ENCODE data around the gene SMAD3.
A peak's percentile ranks its signal among the peaks of the same experiment; 100 is the strongest.
"Not testable (repeated sequence)": the region's sequence is repeated elsewhere in the genome, so short reads cannot be mapped to it uniquely, and the experiment has no call there.

SMAD3 gene

DNA sequence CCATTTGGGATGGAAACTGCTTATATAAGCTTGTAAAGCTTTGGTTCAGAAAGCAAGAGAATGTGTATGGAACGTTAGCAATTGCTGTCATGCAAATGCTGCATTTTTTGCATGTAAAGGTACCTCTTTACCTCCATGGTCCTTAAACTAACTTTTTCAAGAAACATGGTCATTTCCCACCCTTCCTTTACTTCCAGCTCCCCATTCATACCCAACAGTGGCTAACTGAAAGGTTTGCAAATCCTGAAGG is 84.3 kb downstream of the SMAD3 start:
- ATAC-seq (replicated peaks; ENCODE audit: extremely low read depth, poor library complexity, severe bottlenecking) (no peak), DNase-seq (ENCODE audit: low spot score in 2 of 2) (no peak)
- H3K27ac Mint-ChIP-seq (ENCODE audit: low read depth), result no peak overlapping the region

DNA sequence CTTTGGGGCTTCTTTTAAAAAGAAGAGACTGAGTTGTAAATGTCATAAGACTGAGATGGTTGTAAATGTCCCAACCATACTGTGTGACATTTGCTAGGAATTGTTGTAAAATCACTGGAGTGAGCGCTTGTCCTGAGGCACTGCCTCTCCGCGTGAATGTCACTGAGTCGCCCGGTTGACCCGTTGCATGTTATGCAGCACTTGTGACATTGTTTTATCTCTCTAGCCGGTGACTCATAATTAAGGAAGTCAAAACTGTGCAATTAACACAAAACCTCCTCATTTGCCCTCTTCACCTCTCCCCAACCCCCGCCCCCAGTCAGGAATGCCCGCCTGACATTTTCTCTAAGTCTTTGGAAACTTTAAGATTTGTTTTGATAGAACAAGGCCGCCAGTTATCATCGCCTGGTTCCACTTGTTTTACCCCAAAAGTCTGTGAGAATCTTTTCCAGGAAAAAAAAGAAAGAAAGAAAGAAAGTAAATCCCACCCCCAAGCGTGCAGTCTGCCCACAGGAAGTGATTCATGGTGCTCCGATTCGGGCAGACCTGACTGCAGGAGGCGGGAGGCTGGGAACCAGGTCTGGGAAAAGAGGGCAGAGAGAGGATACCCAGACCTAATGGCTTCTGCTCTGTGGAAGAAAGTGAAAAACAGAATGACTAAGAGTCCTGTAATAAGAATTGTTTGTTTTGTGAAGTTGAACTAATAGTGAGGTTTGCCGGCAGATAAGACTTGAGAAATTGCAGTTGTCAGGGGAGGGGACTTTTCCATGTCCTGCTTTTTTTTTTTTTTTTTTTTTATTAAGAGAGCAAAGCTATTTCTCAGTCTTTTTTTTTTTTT is 84.8 kb downstream of the SMAD3 start:
- Mint-ChIP-seq H3K27me3 (no peaks in the 10 kb centered on the region), H3K27ac (ENCODE audit: low read depth) (peak overlapping the region; percentile 52), H3K4me3 (peak overlapping the region; percentile 7), H3K9me3 (no peaks in the 10 kb centered on the region), H3K4me1 (peaks cover 73% of the 10 kb centered on the region), H3K36me3 (ENCODE audit: insufficient read depth) (peaks cover 10% of the 10 kb centered on the region)
- DNase-seq (ENCODE audit: low spot score in 2 of 2) (no peak), ATAC-seq (replicated peaks; ENCODE audit: extremely low read depth, poor library complexity, severe bottlenecking) (no peak)

More for the DNA sequence above, 84.3 kb downstream of the SMAD3 start:
- H3K27me3 Mint-ChIP-seq, result no peaks in the 10 kb centered on the region
- H3K36me3 Mint-ChIP-seq (ENCODE audit: insufficient read depth), result peaks cover 10% of the 10 kb centered on the region
- H3K4me1 Mint-ChIP-seq, result peaks cover 76% of the 10 kb centered on the region
- no peak overlapping the region for H3K4me3 Mint-ChIP-seq
- H3K9me3 Mint-ChIP-seq, result no peaks in the 10 kb centered on the region

GRCh38 chr15:67152429-67152828 is 87.0 kb downstream of the SMAD3 start:
- Mint-ChIP-seq H3K4me3 (no peak overlapping the region), H3K9me3 (no peaks in the 10 kb centered on the region), H3K27me3 (no peaks in the 10 kb centered on the region), H3K4me1 (peaks cover 71% of the 10 kb centered on the region), H3K27ac (ENCODE audit: low read depth) (no peak overlapping the region), H3K36me3 (ENCODE audit: insufficient read depth) (peaks cover 7% of the 10 kb centered on the region)
- ATAC-seq (replicated peaks; ENCODE audit: extremely low read depth, poor library complexity, severe bottlenecking) (no peak), DNase-seq (ENCODE audit: low spot score in 2 of 2) (no peak)

- H3K4me3 Mint-ChIP-seq; H3K27ac Mint-ChIP-seq (ENCODE audit: low read depth); H3K27me3 Mint-ChIP-seq; DNase-seq (ENCODE audit: low spot score in 2 of 2); ATAC-seq (replicated peaks; ENCODE audit: extremely low read depth, poor library complexity, severe bottlenecking); H3K9me3 Mint-ChIP-seq: not testable (repeated sequence)
- Mint-ChIP-seq H3K36me3 (ENCODE audit: insufficient read depth) (peaks cover 11% of the 10 kb centered on the region), H3K4me1 (peaks cover 71% of the 10 kb centered on the region)
Observed at GRCh38 chr15:67153044-67153443, 87.6 kb downstream of the SMAD3 start.

DNA sequence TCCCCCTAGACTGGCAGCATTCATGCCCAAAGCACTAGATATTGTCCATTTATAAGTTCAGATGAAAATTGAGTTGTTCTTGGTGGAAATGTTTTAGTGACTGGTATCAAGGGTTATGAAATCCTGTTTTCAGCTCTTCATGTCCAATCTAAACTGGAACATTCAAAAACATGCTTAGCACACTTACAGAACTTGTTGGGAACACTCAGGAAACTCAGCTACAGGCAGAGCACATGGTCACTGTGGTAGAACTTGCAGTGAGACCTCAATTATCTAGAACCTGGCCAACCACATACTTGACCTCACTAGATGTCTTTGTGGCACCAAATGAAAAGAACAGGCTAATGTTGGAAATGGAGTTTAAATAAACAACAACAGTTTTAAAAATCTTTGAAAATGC is 88.8 kb downstream of the SMAD3 start:
- H3K36me3 Mint-ChIP-seq (ENCODE audit: insufficient read depth), result peaks cover 11% of the 10 kb centered on the region
- H3K27ac Mint-ChIP-seq (ENCODE audit: low read depth), result no peak overlapping the region
- no peak for DNase-seq (ENCODE audit: low spot score in 2 of 2)
- H3K4me1 Mint-ChIP-seq, result peaks cover 65% of the 10 kb centered on the region
- no peaks in the 10 kb centered on the region for H3K9me3 Mint-ChIP-seq
- no peak for ATAC-seq (replicated peaks; ENCODE audit: extremely low read depth, poor library complexity, severe bottlenecking)
- no peak overlapping the region for H3K4me3 Mint-ChIP-seq
- H3K27me3 Mint-ChIP-seq, result no peaks in the 10 kb centered on the region

DNA sequence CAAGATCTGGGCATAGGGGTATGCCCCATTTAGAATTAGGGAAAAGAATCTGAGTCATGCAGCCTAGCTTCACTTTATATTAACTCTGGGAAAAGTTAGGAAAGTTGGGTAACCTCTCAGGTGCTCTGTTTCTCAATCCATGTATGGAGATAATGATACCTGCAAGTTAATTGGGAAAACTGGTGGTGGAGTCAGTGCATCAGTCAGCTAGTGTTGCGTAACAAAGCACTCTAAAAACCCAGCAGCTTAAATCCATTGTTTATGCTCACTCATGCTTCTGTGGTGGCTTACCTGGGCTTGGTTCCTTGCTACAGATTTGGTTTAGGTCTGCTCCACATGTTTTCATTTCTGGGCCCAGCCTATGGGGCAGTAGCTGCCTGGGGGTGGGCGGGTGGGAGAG is 91.0 kb downstream of the SMAD3 start:
- Mint-ChIP-seq H3K27ac (ENCODE audit: low read depth) (no peak overlapping the region), H3K36me3 (ENCODE audit: insufficient read depth) (peaks cover 8% of the 10 kb centered on the region), H3K27me3 (no peaks in the 10 kb centered on the region), H3K4me3 (no peak overlapping the region), H3K9me3 (no peaks in the 10 kb centered on the region), H3K4me1 (peaks cover 65% of the 10 kb centered on the region)
- ATAC-seq (replicated peaks; ENCODE audit: extremely low read depth, poor library complexity, severe bottlenecking) (no peak), DNase-seq (ENCODE audit: low spot score in 2 of 2) (no peak)

DNA sequence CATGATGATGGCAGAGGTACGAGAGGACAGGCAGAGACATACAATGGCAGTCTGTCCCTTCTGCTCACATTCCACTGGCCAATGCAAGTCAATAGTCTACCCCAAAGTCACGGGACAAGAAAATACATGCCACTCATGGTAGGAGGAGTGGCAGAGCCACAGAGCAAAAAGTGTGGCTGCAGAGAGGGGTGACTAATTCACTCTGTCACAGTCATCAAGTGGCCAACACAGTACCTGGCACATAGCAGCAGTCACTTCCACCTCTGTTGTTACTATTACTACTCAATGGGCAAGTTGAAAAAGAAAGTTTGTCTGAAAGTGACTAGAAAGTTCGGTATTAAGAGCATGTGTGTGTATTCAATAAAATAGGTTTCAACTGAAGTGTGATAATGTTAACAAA is 91.4 kb downstream of the SMAD3 start:
- no peak for DNase-seq (ENCODE audit: low spot score in 2 of 2)
- Mint-ChIP-seq H3K9me3 (no peaks in the 10 kb centered on the region), H3K27me3 (no peaks in the 10 kb centered on the region), H3K4me1 (peaks cover 70% of the 10 kb centered on the region), H3K27ac (ENCODE audit: low read depth) (no peak overlapping the region), H3K36me3 (ENCODE audit: insufficient read depth) (peaks cover 8% of the 10 kb centered on the region), H3K4me3 (no peak overlapping the region)
- ATAC-seq (replicated peaks; ENCODE audit: extremely low read depth, poor library complexity, severe bottlenecking), result no peak

- Mint-ChIP-seq H3K4me3 (no peak overlapping the region), H3K27me3 (no peaks in the 10 kb centered on the region), H3K27ac (ENCODE audit: low read depth) (no peak overlapping the region), H3K36me3 (ENCODE audit: insufficient read depth) (peaks cover 7% of the 10 kb centered on the region), H3K4me1 (peaks cover 71% of the 10 kb centered on the region), H3K9me3 (no peaks in the 10 kb centered on the region)
- DNase-seq (ENCODE audit: low spot score in 2 of 2), result no peak
- ATAC-seq (replicated peaks; ENCODE audit: extremely low read depth, poor library complexity, severe bottlenecking), result no peak
Observed at GRCh38 chr15:67157521-67158252, 92.3 kb downstream of the SMAD3 start.

DNA sequence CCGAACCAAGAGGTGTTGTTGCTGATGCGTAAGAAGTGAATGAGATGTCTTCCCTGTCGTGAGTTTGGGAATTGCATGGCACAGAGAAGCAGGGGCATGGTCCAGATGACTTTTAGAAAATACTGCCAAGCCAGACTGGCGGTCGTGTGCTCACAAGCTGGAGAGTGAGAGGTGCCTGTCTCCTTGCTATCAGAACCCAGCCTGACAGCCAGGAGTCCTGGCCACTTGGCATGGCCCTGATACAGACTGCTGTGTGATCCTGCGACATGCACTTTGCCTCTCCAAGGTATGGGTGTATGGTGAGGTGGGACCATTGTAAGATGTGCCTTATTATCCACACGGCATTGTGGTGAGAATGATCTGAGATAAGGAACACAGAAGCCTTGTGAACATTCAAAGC is 93.0 kb downstream of the SMAD3 start:
- Mint-ChIP-seq H3K4me1 (peaks cover 74% of the 10 kb centered on the region), H3K36me3 (ENCODE audit: insufficient read depth) (peaks cover 5% of the 10 kb centered on the region), H3K9me3 (no peaks in the 10 kb centered on the region), H3K27me3 (no peaks in the 10 kb centered on the region), H3K27ac (ENCODE audit: low read depth) (no peak overlapping the region), H3K4me3 (no peak overlapping the region)
- ATAC-seq (replicated peaks; ENCODE audit: extremely low read depth, poor library complexity, severe bottlenecking) (no peak), DNase-seq (ENCODE audit: low spot score in 2 of 2) (no peak)

GRCh38 chr15:67161412-67161811 is 96.0 kb downstream of the SMAD3 start:
- DNase-seq (ENCODE audit: low spot score in 2 of 2) (no peak), ATAC-seq (replicated peaks; ENCODE audit: extremely low read depth, poor library complexity, severe bottlenecking) (no peak)
- H3K9me3 Mint-ChIP-seq, result no peaks in the 10 kb centered on the region
- H3K4me3 Mint-ChIP-seq, result no peak overlapping the region
- H3K27ac Mint-ChIP-seq (ENCODE audit: low read depth), result no peak overlapping the region
- H3K4me1 Mint-ChIP-seq, result peaks cover 60% of the 10 kb centered on the region
- H3K36me3 Mint-ChIP-seq (ENCODE audit: insufficient read depth), result peaks cover 17% of the 10 kb centered on the region
- H3K27me3 Mint-ChIP-seq, result no peaks in the 10 kb centered on the region

- Mint-ChIP-seq H3K4me1 (peaks cover 61% of the 10 kb centered on the region), H3K27ac (ENCODE audit: low read depth) (no peak overlapping the region), H3K4me3 (no peak overlapping the region), H3K36me3 (ENCODE audit: insufficient read depth) (peaks cover 21% of the 10 kb centered on the region), H3K9me3 (no peaks in the 10 kb centered on the region), H3K27me3 (no peaks in the 10 kb centered on the region)
- ATAC-seq (replicated peaks; ENCODE audit: extremely low read depth, poor library complexity, severe bottlenecking), result no peak
- DNase-seq (ENCODE audit: low spot score in 2 of 2), result no peak
Observed at GRCh38 chr15:67161881-67162280, 96.5 kb downstream of the SMAD3 start.

DNA sequence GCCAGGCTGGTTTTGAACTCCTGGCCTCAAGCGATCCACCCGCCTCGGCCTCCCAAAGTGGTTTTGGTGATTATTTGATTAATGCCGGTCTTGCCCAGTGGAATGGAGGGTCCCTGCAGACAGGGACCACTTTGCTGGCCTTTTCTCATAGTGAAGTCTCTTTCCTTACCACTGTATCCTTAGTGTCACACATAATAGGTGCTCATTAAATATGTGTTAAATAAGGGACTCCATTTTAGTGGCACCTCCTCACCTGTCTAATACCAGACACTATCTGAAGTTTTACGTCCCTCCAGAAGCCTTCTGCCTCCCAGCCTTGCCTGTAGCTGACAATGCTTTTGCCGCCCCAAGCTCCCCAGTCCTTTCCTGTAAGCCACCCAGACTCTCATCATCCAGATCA is 97.8 kb downstream of the SMAD3 start:
- DNase-seq (ENCODE audit: low spot score in 2 of 2), result no peak
- Mint-ChIP-seq H3K27ac (ENCODE audit: low read depth) (no peak overlapping the region), H3K9me3 (no peaks in the 10 kb centered on the region), H3K4me1 (peaks cover 53% of the 10 kb centered on the region), H3K36me3 (ENCODE audit: insufficient read depth) (peaks cover 24% of the 10 kb centered on the region), H3K27me3 (no peaks in the 10 kb centered on the region), H3K4me3 (no peak overlapping the region)
- ATAC-seq (replicated peaks; ENCODE audit: extremely low read depth, poor library complexity, severe bottlenecking), result no peak

- no peak for ATAC-seq (replicated peaks; ENCODE audit: extremely low read depth, poor library complexity, severe bottlenecking)
- Mint-ChIP-seq H3K27ac (ENCODE audit: low read depth) (peak overlapping the region; percentile 74), H3K4me1 (peaks cover 54% of the 10 kb centered on the region), H3K9me3 (no peaks in the 10 kb centered on the region), H3K4me3 (no peak overlapping the region), H3K36me3 (ENCODE audit: insufficient read depth) (peaks cover 25% of the 10 kb centered on the region), H3K27me3 (no peaks in the 10 kb centered on the region)
- DNase-seq (ENCODE audit: low spot score in 2 of 2), result no peak
Observed at GRCh38 chr15:67164401-67164791, 99.0 kb downstream of the SMAD3 start.

Data from central memory CD8-positive, alpha-beta T cell (primary cell).